Left lung (tissue), 10 donors: ENCODE data around the gene FBXO22. TPM values are rescaled to one million over a fixed set of nuclear protein-coding genes. Genes with fewer than 3 reads are reported as not detected.

Experiments
- ATAC-seq: fragments of 200-7000 bp; cut with Tn5 transposase; one replicate; pipeline ENCODE4 v1.9.1; 2020; ENCODE audit warnings: moderate library complexity
- DNase-seq, 4 donors: peaks; one replicate each; pipeline ENCODE4 v3.0.0-alpha.2; 2013 to 2020
- H3K27ac ChIP-seq, 2 donors: fragments of 200-600 bp; sonication (generic) in 1 of 2; one replicate each; pipeline versions ENCODE4 v1.5.0 to v1.8.0; 2020 to 2021
- H3K27me3 ChIP-seq, 2 donors: fragments of 200-600 bp; sonication (generic) in 1 of 2; one replicate each; pipeline versions ENCODE4 v1.5.0 to v1.8.0; 2020 to 2021
- H3K36me3 ChIP-seq, 2 donors: fragments of 200-600 bp; sonication (generic) in 1 of 2; one replicate each; pipeline versions ENCODE4 v1.5.0 to v1.8.0; 2020 to 2021
- H3K4me1 ChIP-seq, 2 donors: fragments of 200-600 bp; one replicate each; pipeline ENCODE4 v1.8.0; 2021
- H3K4me3 ChIP-seq, 2 donors: fragments of 200-600 bp; sonication (generic) in 1 of 2; one replicate each; pipeline versions ENCODE4 v1.5.0 to v1.8.0; 2020 to 2021; ENCODE audit warnings: mild to moderate bottlenecking in 1 of 2
- H3K9me3 ChIP-seq, 2 donors: fragments of 200-600 bp; sonication (generic) in 1 of 2; one replicate each; pipeline versions ENCODE4 v1.5.0 to v1.8.0; 2020 to 2021
- intact Hi-C, 2 donors: fragments of 100-400 bp; cut with DNase I; formaldehyde crosslinking; loops; one replicate each; pipeline versions ENCODE4 v1.11.2 to v1.14.2; 2022
- polyA plus RNA-seq, 6 donors: library from polyadenylated mRNA; unstranded; fragments of 120-200 nt; gene quantifications; one replicate each; pipeline ENCODE4 v1.2.1, GENCODE V29; 2013; ENCODE audit not compliant: insufficient read length in 6 of 6
- total RNA-seq, 2 donors: library from RNA; stranded (reverse); fragmentation: NEBNext Ultra II Directional; extraction: Animal tissue kit (Norgen Biotek cat#: 25700); gene quantifications; one replicate each; pipeline ENCODE4 v1.2.1, GENCODE V29; 2021
- TF ChIP-seq, protein P1 (sequence below), 2 donors: fragments of 200-600 bp; sonication (generic) in 1 of 2; IDR thresholded peaks; one replicate each; pipeline versions ENCODE4 v1.5.0 to v1.8.0; 2021; ENCODE audit warnings: antibody characterized with exemption in 2 of 2
- donor health status: DM: no; HTN: yes; CAD: no.
- donor health status: DM: no; HTN: no; CAD: no.

The FBXO22 gene
- total and polyA plus RNA-seq, 8 donors: 26.7 to 44.8 (median 37.4) TPM

DNA sequence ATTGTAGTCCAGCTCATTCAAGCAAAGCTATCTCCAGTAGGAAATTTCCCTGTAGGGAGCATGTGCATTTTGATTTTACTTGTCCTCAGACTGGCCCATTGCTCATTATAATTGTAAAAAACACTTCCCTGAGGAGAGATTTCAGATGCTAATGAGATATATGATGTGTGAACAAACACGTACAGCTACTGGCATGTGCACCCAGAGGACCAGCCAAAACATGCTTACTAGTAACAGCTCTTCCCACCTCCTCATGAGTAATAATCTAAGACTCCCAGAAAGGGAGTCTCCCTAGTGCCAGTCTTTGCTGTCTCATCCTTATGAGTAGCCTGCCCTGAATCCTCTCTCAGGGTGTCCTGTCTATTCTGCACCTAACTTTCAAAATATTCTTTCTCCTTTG, 43.4 kb downstream of the FBXO22 start:
- no peaks in the 10 kb centered on the region for H3K4me1 ChIP-seq
- H3K27me3 ChIP-seq: peaks cover 0 to 23% of the 10 kb centered on the region in 2 donors
- TF ChIP-seq, protein P1, sequence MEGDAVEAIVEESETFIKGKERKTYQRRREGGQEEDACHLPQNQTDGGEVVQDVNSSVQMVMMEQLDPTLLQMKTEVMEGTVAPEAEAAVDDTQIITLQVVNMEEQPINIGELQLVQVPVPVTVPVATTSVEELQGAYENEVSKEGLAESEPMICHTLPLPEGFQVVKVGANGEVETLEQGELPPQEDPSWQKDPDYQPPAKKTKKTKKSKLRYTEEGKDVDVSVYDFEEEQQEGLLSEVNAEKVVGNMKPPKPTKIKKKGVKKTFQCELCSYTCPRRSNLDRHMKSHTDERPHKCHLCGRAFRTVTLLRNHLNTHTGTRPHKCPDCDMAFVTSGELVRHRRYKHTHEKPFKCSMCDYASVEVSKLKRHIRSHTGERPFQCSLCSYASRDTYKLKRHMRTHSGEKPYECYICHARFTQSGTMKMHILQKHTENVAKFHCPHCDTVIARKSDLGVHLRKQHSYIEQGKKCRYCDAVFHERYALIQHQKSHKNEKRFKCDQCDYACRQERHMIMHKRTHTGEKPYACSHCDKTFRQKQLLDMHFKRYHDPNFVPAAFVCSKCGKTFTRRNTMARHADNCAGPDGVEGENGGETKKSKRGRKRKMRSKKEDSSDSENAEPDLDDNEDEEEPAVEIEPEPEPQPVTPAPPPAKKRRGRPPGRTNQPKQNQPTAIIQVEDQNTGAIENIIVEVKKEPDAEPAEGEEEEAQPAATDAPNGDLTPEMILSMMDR (IDR thresholded peaks at IDR 0.05): no peak
- H3K36me3 ChIP-seq: no peaks in the 10 kb centered on the region
- H3K4me3 ChIP-seq: no peak overlapping the region
- no peak for ATAC-seq
- no peak overlapping the region for H3K27ac ChIP-seq
- intact Hi-C loops: no loop called here
- no peaks in the 10 kb centered on the region for H3K9me3 ChIP-seq
- no peak for DNase-seq

DNA sequence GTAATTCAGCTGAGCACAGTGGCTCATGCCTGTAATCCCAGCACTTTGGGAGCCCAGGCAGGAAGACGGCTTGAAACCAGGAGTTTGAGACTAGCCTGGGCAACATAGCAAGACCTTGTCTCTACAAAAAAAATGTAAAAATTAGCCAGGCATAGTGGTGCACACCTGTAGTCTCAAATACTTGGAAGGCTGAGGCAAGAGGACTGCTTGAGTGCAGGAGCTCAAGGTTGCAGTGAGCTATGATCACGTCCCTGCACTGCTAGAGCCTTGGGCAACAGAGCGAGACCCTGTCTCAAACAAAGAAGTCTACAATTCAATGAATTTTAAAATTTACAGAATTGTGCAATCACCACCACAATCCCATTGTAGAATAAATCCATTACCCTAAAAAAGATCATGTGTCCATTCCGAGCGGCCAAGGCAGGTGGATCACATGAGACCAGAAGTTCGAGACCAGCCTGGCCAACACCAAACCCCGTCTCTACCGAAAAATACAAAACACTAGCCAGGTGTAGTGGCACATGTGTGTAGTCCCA, 45.2 kb downstream of the FBXO22 start:
- Histone ChIP-seq H3K36me3 (no peaks in the 10 kb centered on the region), H3K27me3 (peaks cover 2 to 23% of the 10 kb centered on the region in 2 donors), H3K4me3 (no peak overlapping the region), H3K9me3 (no peaks in the 10 kb centered on the region), H3K27ac (no peak overlapping the region), H3K4me1 (no peaks in the 10 kb centered on the region)
- TF ChIP-seq, protein P1 (IDR thresholded peaks at IDR 0.05): no peak
- no peak for ATAC-seq
- intact Hi-C loops: no loop called here
- no peak for DNase-seq

DNA sequence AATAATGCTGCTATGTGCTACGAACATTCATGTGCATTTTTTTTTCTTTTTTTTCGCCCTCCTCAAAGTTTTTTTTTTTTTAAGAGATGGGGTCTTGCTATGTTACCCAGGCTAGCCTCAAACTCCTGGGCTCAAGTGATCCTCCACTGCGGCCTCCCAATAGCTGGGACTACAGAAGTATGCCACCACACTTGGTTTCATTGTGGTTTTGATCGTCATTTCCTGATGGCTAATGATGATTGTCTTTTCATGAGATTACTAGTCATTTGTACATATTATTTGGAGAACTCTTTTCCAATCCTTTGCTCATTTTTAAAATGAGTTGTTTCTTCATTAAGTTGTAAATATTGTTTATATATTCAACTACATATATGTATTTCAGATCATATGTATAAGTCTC, 48.8 kb downstream of the FBXO22 start:
- Histone ChIP-seq H3K27ac (no peak overlapping the region), H3K27me3 (peaks cover 2 to 10% of the 10 kb centered on the region in 2 donors), H3K36me3 (no peaks in the 10 kb centered on the region), H3K4me3 (no peak overlapping the region), H3K9me3 (no peaks in the 10 kb centered on the region), H3K4me1 (no peaks in the 10 kb centered on the region)
- TF ChIP-seq, protein P1 (IDR thresholded peaks at IDR 0.05): no peak
- ATAC-seq: no peak
- intact Hi-C loops: no loop called here
- no peak for DNase-seq

DNA sequence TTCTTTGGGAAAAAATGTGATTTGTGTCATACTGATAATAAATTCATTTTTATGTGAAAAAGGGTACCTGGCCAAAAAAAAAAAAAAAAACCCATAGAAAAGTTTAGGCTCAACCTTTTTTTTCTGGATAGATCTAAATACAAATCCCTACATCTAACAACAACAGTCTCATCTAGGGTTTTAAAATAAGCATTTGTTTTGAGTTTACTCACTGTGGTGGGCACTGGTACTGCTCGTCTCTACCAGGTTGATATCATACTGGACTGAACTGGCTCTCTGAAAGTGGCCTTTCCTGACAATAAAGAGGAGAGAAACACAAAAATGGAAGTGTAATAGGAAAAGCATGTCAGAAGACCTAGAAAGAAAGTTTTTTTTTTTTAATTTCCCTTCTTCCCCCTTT, 52.0 kb downstream of the FBXO22 start:
- ATAC-seq: no peak
- TF ChIP-seq, protein P1 (IDR thresholded peaks at IDR 0.05): no peak
- no peaks in the 10 kb centered on the region for H3K4me1 ChIP-seq
- no peaks in the 10 kb centered on the region for H3K36me3 ChIP-seq
- no peak overlapping the region for H3K4me3 ChIP-seq
- no peak for DNase-seq
- no peak overlapping the region for H3K27ac ChIP-seq
- no peaks in the 10 kb centered on the region for H3K9me3 ChIP-seq
- H3K27me3 ChIP-seq: peaks cover 0 to 2% of the 10 kb centered on the region in 2 donors
- intact Hi-C loops: no loop called here

DNA sequence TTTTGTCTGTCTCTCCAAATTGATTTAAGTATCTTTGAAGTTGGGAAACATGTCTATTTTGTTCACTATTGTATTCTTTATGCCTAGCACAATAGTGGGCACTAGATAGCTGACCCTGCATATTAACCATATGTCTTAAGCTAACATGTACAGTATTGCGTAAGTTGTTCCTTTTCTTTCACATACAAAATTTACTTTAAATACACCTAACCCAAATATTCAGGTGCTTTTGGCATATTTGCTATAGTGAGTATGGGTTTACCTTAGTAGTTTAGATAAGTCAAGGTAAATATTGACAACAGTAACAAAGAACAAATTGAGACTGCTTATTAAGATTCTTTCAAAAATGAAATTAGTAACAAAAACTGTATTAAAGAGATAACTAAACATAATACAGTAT, 57.7 kb downstream of the FBXO22 start:
- Histone ChIP-seq H3K4me1 (no peaks in the 10 kb centered on the region), H3K27me3 (no peaks in the 10 kb centered on the region), H3K4me3 (no peak overlapping the region), H3K27ac (no peak overlapping the region), H3K36me3 (no peaks in the 10 kb centered on the region), H3K9me3 (no peaks in the 10 kb centered on the region)
- DNase-seq (no peak), ATAC-seq (no peak)
- TF ChIP-seq, protein P1 (IDR thresholded peaks at IDR 0.05): no peak
- intact Hi-C loops: no loop called here
